Stimulated activated CD4-positive, alpha-beta T cell treated with anti-CD3 and anti-CD28 coated beads, Interleukin-4, amount 100 ng/mL, for 48 hours (primary cell): Measurements from ENCODE around the gene BMP7.
"Not testable (repeated sequence)": the region's sequence is repeated elsewhere in the genome, so short reads cannot be mapped to it uniquely, and the experiment has no call there.

ENCODE experiments used
- DNase-seq, 2 donors: peaks; one replicate each; pipeline ENCODE4 v3.0.0-alpha.2; 2020; ENCODE audit warnings: low read depth in 2 of 2

Gene BMP7

GRCh38 chr20:57167971-57168701 is 98.3 kb downstream of the BMP7 start:
- no peak for DNase-seq

GRCh38 chr20:57167292-57167655 is 99.2 kb downstream of the BMP7 start:
- DNase-seq, result no peak

GRCh38 chr20:57166568-57167291 is 99.7 kb downstream of the BMP7 start:
- no peak for DNase-seq

- DNase-seq, result no peak
These were observed 100.9 kb downstream of the BMP7 start for GRCh38 chr20:57165427-57166004.

- no peak for DNase-seq
These were observed 101.6 kb downstream of the BMP7 start for GRCh38 chr20:57164872-57165271.

GRCh38 chr20:57163041-57163440 is 103.4 kb downstream of the BMP7 start:
- DNase-seq, result no peak

GRCh38 chr20:57162362-57162652 is 104.1 kb downstream of the BMP7 start:
- DNase-seq, result no peak

GRCh38 chr20:57161478-57162361 is 104.7 kb downstream of the BMP7 start:
- DNase-seq, result no peak

- no peak for DNase-seq
These were observed 105.5 kb downstream of the BMP7 start for GRCh38 chr20:57160985-57161384.

- DNase-seq, result no peak
These were observed 106.4 kb downstream of the BMP7 start for GRCh38 chr20:57159945-57160610.

GRCh38 chr20:57159193-57159851 is 107.1 kb downstream of the BMP7 start:
- no peak for DNase-seq

- DNase-seq, result no peak
These were observed 108.0 kb downstream of the BMP7 start for GRCh38 chr20:57158474-57158873.

GRCh38 chr20:57157787-57158186 is 108.7 kb downstream of the BMP7 start:
- DNase-seq, result not testable (repeated sequence)

GRCh38 chr20:57157106-57157691 is 109.2 kb downstream of the BMP7 start:
- no peak for DNase-seq

- DNase-seq, result no peak
These were observed 110.3 kb downstream of the BMP7 start for GRCh38 chr20:57156011-57156729.

- DNase-seq, result no peak
These were observed 111.0 kb downstream of the BMP7 start for GRCh38 chr20:57155415-57155814.

- DNase-seq, result no peak
These were observed 113.1 kb downstream of the BMP7 start for GRCh38 chr20:57153238-57153905.

GRCh38 chr20:57152557-57152956 is 113.9 kb downstream of the BMP7 start:
- no peak for DNase-seq

GRCh38 chr20:57150559-57150958 is 115.9 kb downstream of the BMP7 start:
- no peak for DNase-seq

- DNase-seq, result no peak
These were observed 118.2 kb downstream of the BMP7 start for GRCh38 chr20:57148263-57148662.
